Measurements from ENCODE around the gene HNRNPC. TPM values are rescaled to one million over a fixed set of nuclear protein-coding genes. Genes with fewer than 3 reads are reported as not detected.

HNRNPC gene
- polyA plus RNA-seq, 1 donor (not counting 4 experiments of a cell fraction or from before 2014, with no cell fraction given), result 871 TPM

DNA sequence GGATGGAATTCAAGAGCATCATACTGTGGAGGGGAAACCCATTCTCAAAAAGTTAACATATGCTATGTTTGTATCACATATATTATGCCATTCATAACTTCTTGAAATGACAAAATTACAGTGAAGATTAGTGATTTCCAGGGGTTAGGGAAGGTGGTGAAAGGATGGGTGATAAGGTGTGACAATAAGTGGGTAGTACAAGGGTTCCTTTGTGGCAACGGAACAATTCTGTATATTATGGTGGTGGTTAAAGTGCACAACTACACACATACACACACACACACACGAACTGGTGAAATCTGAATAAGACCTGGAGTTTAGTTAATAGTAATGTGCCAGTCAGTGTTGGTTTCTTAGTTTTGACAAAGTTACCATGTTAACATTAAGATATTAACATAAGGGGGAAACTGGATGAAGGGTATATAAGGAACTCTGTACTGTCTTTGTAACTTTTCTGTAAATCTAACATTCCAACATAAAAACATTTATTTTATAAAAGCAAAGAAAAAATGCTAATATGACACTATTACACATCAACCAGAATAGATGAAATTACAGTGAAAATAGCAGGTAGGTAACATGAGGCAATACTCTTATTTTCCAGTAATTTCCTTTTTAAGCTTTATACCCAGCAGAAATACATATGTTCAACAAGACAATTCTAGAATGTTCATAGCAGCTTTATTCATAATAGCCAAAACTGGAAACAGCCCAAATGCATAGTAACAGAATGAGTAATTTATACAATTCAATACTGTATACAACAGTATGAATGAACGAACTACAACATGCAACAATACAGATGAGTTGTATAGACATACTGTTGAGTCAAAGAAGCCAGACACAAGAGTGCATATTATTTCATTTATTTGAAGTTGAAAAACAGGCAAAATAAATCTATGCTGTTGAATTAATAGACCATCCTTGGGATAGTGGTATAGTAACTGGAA lies 69.4 kb downstream of the HNRNPC start:
- H3K9me1 ChIP-seq (ENCODE audit: control insufficient read depth, extremely low read depth, insufficient read depth, low read length), result no peaks in the 10 kb centered on the region
- peaks cover 0 to 3% of the 10 kb centered on the region in 2 experiments for H3K36me3 ChIP-seq (ENCODE audit: control insufficient read depth in 2 of 2, extremely low read depth in 1 of 2, insufficient read depth in 2 of 2, low read length in 2 of 2)
- TF ChIP-seq CTCF (optimal IDR thresholded peaks at IDR 0.05 in 1 of 3, IDR thresholded peaks at IDR 0.05 in 1 of 3, conservative IDR thresholded peaks at IDR 0.05 in 1 of 3; ENCODE audit: extremely low read depth in 1 of 3, insufficient read depth in 2 of 3, low read length in 3 of 3), result no peak
- no peak for TF ChIP-seq EZH2 (IDR thresholded peaks at IDR 0.05; ENCODE audit: low read length)
- H2AFZ ChIP-seq (ENCODE audit: control insufficient read depth, low read length), result no peak overlapping the region
- no peaks in the 10 kb centered on the region for H4K20me1 ChIP-seq (ENCODE audit: control insufficient read depth, extremely low read depth, insufficient read depth, low read length)
- H3K27me3 ChIP-seq (ENCODE audit: control insufficient read depth, extremely low read depth, insufficient read depth, low read length), result no peaks in the 10 kb centered on the region
- DNase-seq (ENCODE audit: low read depth, low spot score) (no peak), FAIRE-seq (no peak)
- H3K9ac ChIP-seq (ENCODE audit: control insufficient read depth, extremely low read depth, insufficient read depth, low read length), result no peak overlapping the region
- H3K27ac ChIP-seq (ENCODE audit: control insufficient read depth, insufficient read depth, low read length), result no peak overlapping the region
- H3K4me3 ChIP-seq (ENCODE audit: control insufficient read depth in 2 of 3, extremely low read depth in 1 of 3, insufficient read depth in 2 of 3, low read depth in 1 of 3, low read length in 3 of 3), result no peak overlapping the region
- no peak overlapping the region for H3K4me2 ChIP-seq (ENCODE audit: control insufficient read depth, extremely low read depth, insufficient read depth, low read depth, low read length)
- dilution Hi-C loops (cut with MboI; ENCODE audit: extremely low pct_ligation_motif_present, low sequenced_read_pairs), result no loop called here
- no peaks in the 10 kb centered on the region for H3K9me3 ChIP-seq (ENCODE audit: control insufficient read depth, low read depth, low read length)
- no peaks in the 10 kb centered on the region for H3K4me1 ChIP-seq (ENCODE audit: control insufficient read depth, extremely low read depth, insufficient read depth, low read length)
- H3K79me2 ChIP-seq (ENCODE audit: control insufficient read depth, insufficient read depth, low read length), result no peaks in the 10 kb centered on the region

GRCh38 chr14:21197418-21198205 lies 71.6 kb downstream of the HNRNPC start:
- Histone ChIP-seq H3K9ac (ENCODE audit: control insufficient read depth, extremely low read depth, insufficient read depth, low read length) (no peak overlapping the region), H4K20me1 (ENCODE audit: control insufficient read depth, extremely low read depth, insufficient read depth, low read length) (no peaks in the 10 kb centered on the region), H3K4me3 (ENCODE audit: control insufficient read depth in 2 of 3, extremely low read depth in 1 of 3, insufficient read depth in 2 of 3, low read depth in 1 of 3, low read length in 3 of 3) (no peak overlapping the region), H3K9me3 (ENCODE audit: control insufficient read depth, low read depth, low read length) (no peaks in the 10 kb centered on the region), H3K36me3 (ENCODE audit: control insufficient read depth in 2 of 2, extremely low read depth in 1 of 2, insufficient read depth in 2 of 2, low read length in 2 of 2) (peaks cover 0 to 3% of the 10 kb centered on the region in 2 experiments), H3K27ac (ENCODE audit: control insufficient read depth, insufficient read depth, low read length) (no peak overlapping the region), H3K4me2 (ENCODE audit: control insufficient read depth, extremely low read depth, insufficient read depth, low read depth, low read length) (no peak overlapping the region), H3K79me2 (ENCODE audit: control insufficient read depth, insufficient read depth, low read length) (no peaks in the 10 kb centered on the region), H2AFZ (ENCODE audit: control insufficient read depth, low read length) (no peak overlapping the region), H3K27me3 (ENCODE audit: control insufficient read depth, extremely low read depth, insufficient read depth, low read length) (peaks cover 6% of the 10 kb centered on the region), H3K9me1 (ENCODE audit: control insufficient read depth, extremely low read depth, insufficient read depth, low read length) (no peaks in the 10 kb centered on the region), H3K4me1 (ENCODE audit: control insufficient read depth, extremely low read depth, insufficient read depth, low read length) (no peaks in the 10 kb centered on the region)
- no peak for DNase-seq (ENCODE audit: low read depth, low spot score)
- no peak for TF ChIP-seq EZH2 (IDR thresholded peaks at IDR 0.05; ENCODE audit: low read length)
- no peak for TF ChIP-seq CTCF (optimal IDR thresholded peaks at IDR 0.05 in 1 of 3, IDR thresholded peaks at IDR 0.05 in 1 of 3, conservative IDR thresholded peaks at IDR 0.05 in 1 of 3; ENCODE audit: extremely low read depth in 1 of 3, insufficient read depth in 2 of 3, low read length in 3 of 3)
- FAIRE-seq, result no peak
- dilution Hi-C loops (cut with MboI; ENCODE audit: extremely low pct_ligation_motif_present, low sequenced_read_pairs), result no loop called here
